ENCODE data around the gene HSPB8. TPM values are rescaled to one million over a fixed set of nuclear protein-coding genes. Genes with fewer than 3 reads are reported as not detected.

HSPB8 gene
- total RNA-seq, 2 experiments from 2014 or later = not detected

DNA sequence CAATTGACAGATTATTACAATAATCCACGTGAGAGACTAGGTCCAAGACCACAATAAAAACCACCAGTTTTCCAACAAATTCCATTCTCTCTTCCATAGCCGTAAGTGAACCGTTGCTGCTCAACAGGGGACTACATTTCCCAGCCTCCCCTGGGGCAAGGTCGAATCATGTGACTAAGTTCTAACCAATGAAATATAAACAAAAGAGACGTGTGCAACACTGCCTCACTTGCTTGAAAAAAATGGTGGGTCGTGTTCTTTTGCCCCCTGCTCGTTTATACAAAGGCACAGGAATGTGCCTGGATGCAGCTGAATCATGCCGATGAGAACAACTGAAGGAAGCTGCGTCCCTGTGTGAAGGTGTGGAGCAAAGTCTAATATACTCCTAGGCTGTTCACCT lies 51.1 kb downstream of the HSPB8 start:
- ATAC-seq (ENCODE audit: poor library complexity) = no peak
- H3K27me3 Mint-ChIP-seq = peaks cover 6% of the 10 kb centered on the region
- Histone ChIP-seq H3K36me3 (ENCODE audit: insufficient read depth, low read length) (no peaks in the 10 kb centered on the region), H3K27ac (ENCODE audit: low read depth in 1 of 2, low read length in 2 of 2) (no peak overlapping the region), H3K9me3 (ENCODE audit: control insufficient read depth in 1 of 2, insufficient read depth in 1 of 2, low read length in 2 of 2) (no peaks in the 10 kb centered on the region), H3K27me3 (ENCODE audit: control insufficient read depth in 1 of 2, insufficient read depth in 2 of 2, low read length in 2 of 2) (no peaks in the 10 kb centered on the region), H3K4me3 (ENCODE audit: low read length) (no peak overlapping the region), H3K4me1 (ENCODE audit: insufficient read depth, low read length) (no peaks in the 10 kb centered on the region)
- CTCF ChIA-PET = no interaction called here
- POLR2A ChIA-PET = no interaction called here
- H3K9me3 Mint-ChIP-seq = peaks cover 2% of the 10 kb centered on the region
- H3K27ac Mint-ChIP-seq = no peak overlapping the region
- no peak for DNase-seq
- H3K4me3 Mint-ChIP-seq = no peak overlapping the region
- no peaks in the 10 kb centered on the region for H3K4me1 Mint-ChIP-seq (ENCODE audit: low read depth)
- intact Hi-C loops (cut with DNase I, micrococcal nuclease) = no loop called here
- TF ChIP-seq, protein P1, sequence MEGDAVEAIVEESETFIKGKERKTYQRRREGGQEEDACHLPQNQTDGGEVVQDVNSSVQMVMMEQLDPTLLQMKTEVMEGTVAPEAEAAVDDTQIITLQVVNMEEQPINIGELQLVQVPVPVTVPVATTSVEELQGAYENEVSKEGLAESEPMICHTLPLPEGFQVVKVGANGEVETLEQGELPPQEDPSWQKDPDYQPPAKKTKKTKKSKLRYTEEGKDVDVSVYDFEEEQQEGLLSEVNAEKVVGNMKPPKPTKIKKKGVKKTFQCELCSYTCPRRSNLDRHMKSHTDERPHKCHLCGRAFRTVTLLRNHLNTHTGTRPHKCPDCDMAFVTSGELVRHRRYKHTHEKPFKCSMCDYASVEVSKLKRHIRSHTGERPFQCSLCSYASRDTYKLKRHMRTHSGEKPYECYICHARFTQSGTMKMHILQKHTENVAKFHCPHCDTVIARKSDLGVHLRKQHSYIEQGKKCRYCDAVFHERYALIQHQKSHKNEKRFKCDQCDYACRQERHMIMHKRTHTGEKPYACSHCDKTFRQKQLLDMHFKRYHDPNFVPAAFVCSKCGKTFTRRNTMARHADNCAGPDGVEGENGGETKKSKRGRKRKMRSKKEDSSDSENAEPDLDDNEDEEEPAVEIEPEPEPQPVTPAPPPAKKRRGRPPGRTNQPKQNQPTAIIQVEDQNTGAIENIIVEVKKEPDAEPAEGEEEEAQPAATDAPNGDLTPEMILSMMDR (IDR thresholded peaks at IDR 0.05) = no peak
- H3K36me3 Mint-ChIP-seq (ENCODE audit: low read depth) = no peaks in the 10 kb centered on the region

- Mint-ChIP-seq H3K4me3 (no peak overlapping the region), H3K36me3 (ENCODE audit: low read depth) (no peaks in the 10 kb centered on the region), H3K9me3 (peaks cover 2% of the 10 kb centered on the region), H3K27me3 (peaks cover 15% of the 10 kb centered on the region), H3K27ac (no peak overlapping the region), H3K4me1 (ENCODE audit: low read depth) (no peaks in the 10 kb centered on the region)
- CTCF ChIA-PET = no interaction called here
- no peaks in the 10 kb centered on the region for H3K4me1 ChIP-seq (ENCODE audit: insufficient read depth, low read length)
- TF ChIP-seq, protein P1 (IDR thresholded peaks at IDR 0.05) = no peak
- H3K4me3 ChIP-seq (ENCODE audit: low read length) = no peak overlapping the region
- ATAC-seq (ENCODE audit: poor library complexity) (no peak), DNase-seq (no peak)
- POLR2A ChIA-PET = no interaction called here
- intact Hi-C loops (cut with DNase I, micrococcal nuclease) = no loop called here
- no peak overlapping the region for H3K27ac ChIP-seq (ENCODE audit: low read depth in 1 of 2, low read length in 2 of 2)
- no peaks in the 10 kb centered on the region for H3K36me3 ChIP-seq (ENCODE audit: insufficient read depth, low read length)
- H3K27me3 ChIP-seq (ENCODE audit: control insufficient read depth in 1 of 2, insufficient read depth in 2 of 2, low read length in 2 of 2) = no peaks in the 10 kb centered on the region
- no peaks in the 10 kb centered on the region for H3K9me3 ChIP-seq (ENCODE audit: control insufficient read depth in 1 of 2, insufficient read depth in 1 of 2, low read length in 2 of 2)
Observed at GRCh38 chr12:119230807-119231206, 52.1 kb downstream of the HSPB8 start.

DNA sequence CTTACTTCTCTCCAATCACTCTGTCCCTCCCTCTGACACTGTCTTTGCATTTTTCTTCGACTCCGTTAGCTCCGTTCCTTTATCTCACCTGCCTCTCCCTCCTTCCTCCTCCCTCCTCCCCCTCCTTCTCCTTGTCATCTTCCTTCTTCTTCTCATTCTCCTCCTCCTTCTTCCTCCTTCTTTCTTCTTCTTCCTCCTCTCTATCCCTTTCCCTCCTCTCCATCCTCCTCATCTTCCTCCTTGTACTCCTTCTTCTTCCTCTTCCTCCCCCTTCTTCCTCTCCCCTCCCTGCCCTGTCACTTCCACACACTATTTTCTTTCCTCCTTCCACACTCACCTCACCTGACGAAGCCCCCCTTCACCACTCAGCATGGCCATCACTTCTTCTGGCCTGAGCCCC lies 53.0 kb downstream of the HSPB8 start:
- Histone ChIP-seq H3K4me1 (ENCODE audit: insufficient read depth, low read length) (no peaks in the 10 kb centered on the region), H3K27me3 (ENCODE audit: control insufficient read depth in 1 of 2, insufficient read depth in 2 of 2, low read length in 2 of 2) (peaks cover 0 to 2% of the 10 kb centered on the region in 2 experiments), H3K27ac (ENCODE audit: low read depth in 1 of 2, low read length in 2 of 2) (no peak overlapping the region), H3K9me3 (ENCODE audit: control insufficient read depth in 1 of 2, insufficient read depth in 1 of 2, low read length in 2 of 2) (no peaks in the 10 kb centered on the region), H3K36me3 (ENCODE audit: insufficient read depth, low read length) (no peaks in the 10 kb centered on the region), H3K4me3 (ENCODE audit: low read length) (no peak overlapping the region)
- peaks cover 2% of the 10 kb centered on the region for H3K9me3 Mint-ChIP-seq
- H3K4me1 Mint-ChIP-seq (ENCODE audit: low read depth) = no peaks in the 10 kb centered on the region
- no peak overlapping the region for H3K4me3 Mint-ChIP-seq
- ATAC-seq (ENCODE audit: poor library complexity) = no peak
- intact Hi-C loops (cut with DNase I, micrococcal nuclease) = no loop called here
- TF ChIP-seq, protein P1 (IDR thresholded peaks at IDR 0.05) = no peak
- peaks cover 16% of the 10 kb centered on the region for H3K27me3 Mint-ChIP-seq
- DNase-seq = no peak
- no peaks in the 10 kb centered on the region for H3K36me3 Mint-ChIP-seq (ENCODE audit: low read depth)
- ChIA-PET POLR2A (no interaction called here), CTCF (no interaction called here)
- no peak overlapping the region for H3K27ac Mint-ChIP-seq
